A549 (cell line): ENCODE data around the gene NPEPPS.

ENCODE experiments used
- JUN ChIP-seq, 2 experiments: fragments of >200 bp; sonication (Bioruptor Twin); formaldehyde crosslinking; IDR thresholded peaks; 2 replicates in 1 of 2; 3 replicates in 1 of 2; pipeline ENCODE4 v1.6.1; 2016 to 2017
- POLR2A ChIP-seq: IDR thresholded peaks from 2 replicates; pipeline ENCODE4 v1.6.1; 2012; ENCODE audit warnings: mild to moderate bottlenecking, low read length
- RFX5 ChIP-seq: fragments of 450-650 bp; IDR thresholded peaks from 2 replicates; pipeline ENCODE4 v1.7.1; 2014; ENCODE audit warnings: antibody characterized with exemption, mild to moderate bottlenecking, moderate library complexity
- TF ChIP-seq, protein P1 (sequence below): fragments of >200 bp; sonication (Bioruptor Twin); formaldehyde crosslinking; IDR thresholded peaks from 3 replicates; pipeline ENCODE4 v1.5.1; 2016
- TF ChIP-seq, protein P2 (sequence below): fragments of 150-350 bp; IDR thresholded peaks from 2 replicates; pipeline ENCODE4 v1.6.1; 2014; ENCODE audit warnings: low read depth, mild to moderate bottlenecking, low read length
- TF ChIP-seq, protein P3 (sequence below): fragments of 250-450 bp; sonication (Bioruptor Pico); IDR thresholded peaks from 2 replicates; pipeline ENCODE4 v1.5.0; 2020; ENCODE audit warnings: low read depth, mild to moderate bottlenecking, moderate library complexity
- TF ChIP-seq, protein P4 (sequence below): fragments of 250-450 bp; sonication (Bioruptor Pico); IDR thresholded peaks from 2 replicates; pipeline ENCODE4 v1.5.0; 2021; ENCODE audit warnings: mild to moderate bottlenecking, moderate library complexity, borderline replicate concordance

DNA sequence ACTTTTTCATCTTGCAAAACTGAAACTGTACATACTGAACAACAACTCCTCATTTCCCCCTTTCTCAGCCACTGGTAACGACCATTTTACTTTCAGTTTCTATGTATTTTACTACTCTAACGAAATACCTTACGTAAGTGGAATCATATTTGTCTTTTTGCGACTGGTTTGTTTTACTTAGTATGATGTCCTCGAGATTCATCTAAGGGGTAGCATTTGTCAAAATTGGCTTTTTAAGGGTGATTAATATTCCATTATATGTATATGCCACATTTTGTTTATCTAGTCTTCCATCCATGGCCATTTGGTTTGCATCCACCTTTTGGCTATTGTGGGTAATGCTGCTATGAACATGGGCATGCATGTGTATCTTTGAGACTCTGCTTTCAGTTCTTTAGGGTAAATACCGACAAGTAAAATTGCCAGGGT lies 129.2 kb downstream of the NPEPPS start:
- no peak for TF ChIP-seq POLR2A
- TF ChIP-seq, protein P1, sequence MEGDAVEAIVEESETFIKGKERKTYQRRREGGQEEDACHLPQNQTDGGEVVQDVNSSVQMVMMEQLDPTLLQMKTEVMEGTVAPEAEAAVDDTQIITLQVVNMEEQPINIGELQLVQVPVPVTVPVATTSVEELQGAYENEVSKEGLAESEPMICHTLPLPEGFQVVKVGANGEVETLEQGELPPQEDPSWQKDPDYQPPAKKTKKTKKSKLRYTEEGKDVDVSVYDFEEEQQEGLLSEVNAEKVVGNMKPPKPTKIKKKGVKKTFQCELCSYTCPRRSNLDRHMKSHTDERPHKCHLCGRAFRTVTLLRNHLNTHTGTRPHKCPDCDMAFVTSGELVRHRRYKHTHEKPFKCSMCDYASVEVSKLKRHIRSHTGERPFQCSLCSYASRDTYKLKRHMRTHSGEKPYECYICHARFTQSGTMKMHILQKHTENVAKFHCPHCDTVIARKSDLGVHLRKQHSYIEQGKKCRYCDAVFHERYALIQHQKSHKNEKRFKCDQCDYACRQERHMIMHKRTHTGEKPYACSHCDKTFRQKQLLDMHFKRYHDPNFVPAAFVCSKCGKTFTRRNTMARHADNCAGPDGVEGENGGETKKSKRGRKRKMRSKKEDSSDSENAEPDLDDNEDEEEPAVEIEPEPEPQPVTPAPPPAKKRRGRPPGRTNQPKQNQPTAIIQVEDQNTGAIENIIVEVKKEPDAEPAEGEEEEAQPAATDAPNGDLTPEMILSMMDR: no peak
- TF ChIP-seq, protein P2, sequence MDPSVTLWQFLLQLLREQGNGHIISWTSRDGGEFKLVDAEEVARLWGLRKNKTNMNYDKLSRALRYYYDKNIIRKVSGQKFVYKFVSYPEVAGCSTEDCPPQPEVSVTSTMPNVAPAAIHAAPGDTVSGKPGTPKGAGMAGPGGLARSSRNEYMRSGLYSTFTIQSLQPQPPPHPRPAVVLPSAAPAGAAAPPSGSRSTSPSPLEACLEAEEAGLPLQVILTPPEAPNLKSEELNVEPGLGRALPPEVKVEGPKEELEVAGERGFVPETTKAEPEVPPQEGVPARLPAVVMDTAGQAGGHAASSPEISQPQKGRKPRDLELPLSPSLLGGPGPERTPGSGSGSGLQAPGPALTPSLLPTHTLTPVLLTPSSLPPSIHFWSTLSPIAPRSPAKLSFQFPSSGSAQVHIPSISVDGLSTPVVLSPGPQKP: no peak
- TF ChIP-seq, protein P3, sequence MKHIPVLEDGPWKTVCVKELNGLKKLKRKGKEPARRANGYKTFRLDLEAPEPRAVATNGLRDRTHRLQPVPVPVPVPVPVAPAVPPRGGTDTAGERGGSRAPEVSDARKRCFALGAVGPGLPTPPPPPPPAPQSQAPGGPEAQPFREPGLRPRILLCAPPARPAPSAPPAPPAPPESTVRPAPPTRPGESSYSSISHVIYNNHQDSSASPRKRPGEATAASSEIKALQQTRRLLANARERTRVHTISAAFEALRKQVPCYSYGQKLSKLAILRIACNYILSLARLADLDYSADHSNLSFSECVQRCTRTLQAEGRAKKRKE (CRISPR knock-in tag): no peak
- TF ChIP-seq JUN (IDR thresholded peaks at IDR 0.05): no peak
- TF ChIP-seq, protein P4, sequence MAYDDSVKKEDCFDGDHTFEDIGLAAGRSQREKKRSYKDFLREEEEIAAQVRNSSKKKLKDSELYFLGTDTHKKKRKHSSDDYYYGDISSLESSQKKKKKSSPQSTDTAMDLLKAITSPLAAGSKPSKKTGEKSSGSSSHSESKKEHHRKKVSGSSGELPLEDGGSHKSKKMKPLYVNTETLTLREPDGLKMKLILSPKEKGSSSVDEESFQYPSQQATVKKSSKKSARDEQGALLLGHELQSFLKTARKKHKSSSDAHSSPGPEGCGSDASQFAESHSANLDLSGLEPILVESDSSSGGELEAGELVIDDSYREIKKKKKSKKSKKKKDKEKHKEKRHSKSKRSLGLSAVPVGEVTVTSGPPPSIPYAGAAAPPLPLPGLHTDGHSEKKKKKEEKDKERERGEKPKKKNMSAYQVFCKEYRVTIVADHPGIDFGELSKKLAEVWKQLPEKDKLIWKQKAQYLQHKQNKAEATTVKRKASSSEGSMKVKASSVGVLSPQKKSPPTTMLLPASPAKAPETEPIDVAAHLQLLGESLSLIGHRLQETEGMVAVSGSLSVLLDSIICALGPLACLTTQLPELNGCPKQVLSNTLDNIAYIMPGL (CRISPR knock-in tag): no peak
- no peak for TF ChIP-seq RFX5
